KBM-7 (cell line): Measurements from ENCODE around the gene CCDC134.

Source experiments
- DNase-seq: peaks from one replicate; pipeline ENCODE4 v3.0.0-alpha.2; 2015
- in situ Hi-C: fragments of 300-500 bp; cut with MboI; formaldehyde crosslinking; loops from 2 replicates; pipeline ENCODE4 v1.14.3; 2020; ENCODE audit warnings: low sequenced_read_pairs, low pct_unique_long_range_greater_than_20kb, mixed read lengths

The CCDC134 gene

DNA sequence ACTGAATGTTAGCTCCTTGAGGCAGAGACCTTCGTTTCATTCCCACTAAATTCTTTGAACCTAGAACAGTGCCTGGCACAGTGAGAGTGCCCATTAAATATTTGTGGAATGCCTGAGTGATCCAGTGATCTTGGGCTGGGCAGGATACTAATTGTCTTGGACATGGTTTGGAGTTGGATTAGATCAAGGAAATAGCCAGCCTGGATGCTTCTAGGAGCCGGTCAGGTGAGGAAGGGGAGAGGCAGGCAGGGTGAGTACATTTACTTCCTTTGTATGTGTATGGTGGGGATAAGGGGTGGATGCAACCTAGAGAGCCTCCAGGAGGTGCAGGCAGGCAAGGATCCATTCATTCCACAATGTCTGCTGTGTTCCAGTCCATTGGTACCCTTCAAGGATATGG, 36.1 kb downstream of the CCDC134 start:
- in situ Hi-C loops, result no loop called here
- DNase-seq, result no peak

DNA sequence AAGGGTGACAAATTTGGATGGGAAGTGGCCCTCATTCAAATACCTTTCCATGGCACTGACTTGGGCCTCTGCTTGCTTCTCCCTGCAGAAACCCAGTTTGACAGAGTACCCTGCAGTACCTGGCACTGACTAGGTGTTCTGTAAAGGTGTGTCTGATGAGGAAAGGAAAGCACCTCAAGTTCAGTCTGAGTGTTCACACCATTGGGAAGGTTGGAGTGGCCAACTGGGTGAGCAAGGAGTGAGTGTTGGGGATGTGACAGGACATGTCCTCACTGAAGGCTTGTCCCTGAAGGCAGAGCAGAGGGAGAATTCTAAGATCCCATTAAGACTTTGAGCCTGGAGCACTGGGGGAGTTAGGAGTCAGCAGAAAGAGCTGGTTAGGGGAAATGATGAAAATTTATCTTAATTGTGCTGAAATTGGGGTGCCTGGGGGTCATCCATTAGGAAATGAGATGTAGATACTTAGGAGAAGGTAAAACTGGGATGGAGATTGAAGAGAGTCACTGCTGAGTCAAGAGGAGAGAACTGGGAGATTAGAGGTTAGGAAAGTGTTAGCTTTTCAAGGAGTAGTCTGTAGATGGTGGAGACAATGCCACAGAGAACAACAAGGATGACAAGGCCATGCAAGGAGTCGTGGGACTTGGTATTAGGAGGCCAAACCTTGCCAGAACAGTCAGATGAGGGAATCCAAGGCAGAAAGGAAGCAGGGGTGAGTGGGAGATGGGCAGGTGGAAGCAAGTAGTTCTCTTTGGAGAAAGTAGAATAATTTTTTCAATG, 38.6 kb downstream of the CCDC134 start:
- in situ Hi-C loops, result no loop called here

DNA sequence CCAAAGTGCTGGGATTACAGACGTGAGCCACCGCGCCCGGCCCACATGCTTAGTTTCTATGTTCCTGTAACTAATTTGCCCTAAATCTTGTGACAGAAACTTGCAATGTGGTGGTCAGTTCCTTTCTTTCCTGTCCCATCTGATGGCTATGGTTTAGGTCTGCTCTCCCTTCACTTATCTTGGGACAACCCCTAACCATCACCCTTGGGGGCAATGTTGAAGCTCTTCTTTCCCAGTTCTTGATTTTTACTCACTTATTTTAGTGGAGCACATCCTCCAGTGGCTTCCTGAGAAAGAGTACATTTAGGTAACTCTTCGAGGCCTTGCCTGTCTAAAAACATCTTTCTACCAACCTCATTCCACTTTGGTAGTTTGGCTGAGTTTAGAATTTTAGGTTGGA, 39.7 kb downstream of the CCDC134 start:
- no peak for DNase-seq

More for the DNA sequence above, 38.6 kb downstream of the CCDC134 start:
- no peak for DNase-seq

DNA sequence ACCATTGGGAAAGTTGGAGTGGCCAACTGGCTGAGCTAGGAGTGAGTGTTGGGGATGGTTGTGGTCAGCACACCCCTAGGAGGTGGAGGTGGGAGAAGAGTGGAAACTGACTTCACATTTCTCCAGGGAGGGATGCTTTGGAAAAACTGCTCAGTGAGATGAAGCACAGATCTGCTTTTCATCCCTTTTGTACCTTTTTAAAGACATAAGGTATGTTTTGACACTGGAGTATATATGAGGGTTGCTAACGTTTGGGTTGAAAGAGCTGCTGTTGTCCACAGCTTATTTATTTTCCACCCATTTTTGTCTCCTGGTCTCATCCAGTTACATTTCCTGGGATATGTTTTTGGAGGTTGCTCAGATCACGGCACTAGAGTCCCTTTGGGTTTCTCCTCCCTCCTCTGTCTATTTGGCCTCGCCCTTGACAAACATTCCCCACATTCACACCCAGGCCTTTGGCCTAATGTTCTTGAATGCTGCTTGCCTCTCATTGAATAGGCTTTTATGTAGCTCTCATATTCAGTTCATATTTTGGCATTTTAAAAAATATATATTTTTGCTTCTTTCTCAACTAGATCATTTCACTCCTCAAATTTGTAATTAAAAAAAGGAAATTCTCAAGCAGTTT, 40.7 kb downstream of the CCDC134 start:
- in situ Hi-C loops, result no loop called here
- no peak for DNase-seq

More for the DNA sequence above, 39.7 kb downstream of the CCDC134 start:
- in situ Hi-C loops, result no loop called here

DNA sequence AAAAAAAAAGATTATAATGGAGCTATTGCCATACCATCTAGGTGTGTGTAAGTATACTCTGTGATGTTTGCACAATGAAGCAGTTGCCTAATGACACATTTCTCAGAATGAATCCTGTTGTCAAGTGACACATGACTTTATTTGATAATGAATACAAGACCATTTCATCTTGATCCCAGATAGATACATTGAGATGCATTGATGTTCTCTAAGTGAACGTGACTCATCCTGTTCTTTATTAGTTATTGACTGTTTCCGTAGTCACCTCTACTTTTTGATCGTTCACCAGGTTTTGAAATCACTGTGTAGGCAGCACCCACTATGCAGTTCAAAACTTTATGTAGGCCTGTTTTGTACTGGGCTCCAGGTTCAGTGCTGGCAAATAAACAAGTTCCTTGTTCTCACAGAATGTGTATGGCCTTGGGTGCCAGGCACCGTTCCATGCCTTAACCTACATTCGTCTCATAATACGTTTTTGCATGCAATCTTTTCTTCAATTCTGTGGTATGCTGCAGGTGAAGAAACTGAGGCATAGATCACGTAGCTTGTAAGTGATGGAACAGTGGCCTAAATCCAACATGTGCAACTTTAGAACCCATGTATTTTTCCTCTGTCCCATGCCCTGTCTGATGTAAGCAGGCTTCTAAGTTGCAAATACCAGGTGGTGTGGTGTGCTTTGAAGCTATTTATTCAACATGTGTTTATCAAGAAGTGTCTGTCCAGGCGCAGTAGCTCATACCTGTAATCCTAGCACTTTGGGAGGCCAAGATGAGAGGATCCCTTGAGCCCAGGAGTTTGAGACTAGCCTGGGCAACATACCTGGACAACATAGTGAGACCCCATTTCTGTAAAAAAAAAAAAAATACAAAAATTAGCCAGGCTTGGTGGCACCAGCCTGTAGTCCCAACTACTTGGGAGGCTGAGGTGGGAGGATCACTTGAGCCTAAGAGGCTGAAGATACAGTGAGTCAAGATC, 42.8 kb downstream of the CCDC134 start:
- in situ Hi-C loops, result no loop called here

DNA sequence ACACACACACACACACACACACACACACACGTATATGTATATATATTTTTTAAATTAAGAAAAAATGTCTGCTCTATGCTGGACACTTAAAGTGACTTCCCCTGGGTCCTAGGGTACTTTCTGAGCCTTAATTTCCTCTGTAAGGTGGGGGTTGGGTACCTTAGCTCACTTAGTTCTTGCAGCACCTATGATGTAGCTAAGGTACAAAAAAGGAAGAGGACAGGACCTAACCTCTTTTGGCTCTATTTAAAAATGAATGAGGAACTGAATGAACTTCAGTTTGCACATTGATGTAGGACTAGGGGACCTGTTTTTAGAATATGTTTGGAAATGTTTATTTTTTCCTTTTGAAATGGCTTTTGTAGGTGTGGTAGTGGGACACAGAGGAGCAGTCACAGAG, 43.6 kb downstream of the CCDC134 start:
- DNase-seq, result no peak
- in situ Hi-C loops, result no loop called here

More for the DNA sequence above, 42.8 kb downstream of the CCDC134 start:
- no peak for DNase-seq

DNA sequence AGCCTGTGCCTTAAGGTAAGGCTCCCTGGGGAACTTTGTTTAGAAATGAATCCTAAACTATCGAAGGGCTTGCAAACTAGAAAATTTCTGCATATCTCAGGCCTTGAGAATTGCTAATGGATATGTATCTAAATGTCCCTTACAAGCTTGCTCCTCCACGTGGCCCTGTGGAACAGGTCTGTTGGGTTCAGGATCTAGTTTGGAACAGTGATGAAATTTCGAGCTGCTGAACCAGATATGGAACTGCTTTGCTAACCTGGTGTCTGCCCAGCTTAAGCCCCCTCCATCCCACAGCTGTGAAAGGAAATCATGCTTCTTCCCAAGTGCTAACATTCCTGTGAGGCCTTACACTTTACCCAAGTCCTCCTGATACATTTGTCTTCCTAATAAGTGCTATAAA, 44.0 kb downstream of the CCDC134 start:
- DNase-seq, result no peak
- in situ Hi-C loops, result no loop called here

DNA sequence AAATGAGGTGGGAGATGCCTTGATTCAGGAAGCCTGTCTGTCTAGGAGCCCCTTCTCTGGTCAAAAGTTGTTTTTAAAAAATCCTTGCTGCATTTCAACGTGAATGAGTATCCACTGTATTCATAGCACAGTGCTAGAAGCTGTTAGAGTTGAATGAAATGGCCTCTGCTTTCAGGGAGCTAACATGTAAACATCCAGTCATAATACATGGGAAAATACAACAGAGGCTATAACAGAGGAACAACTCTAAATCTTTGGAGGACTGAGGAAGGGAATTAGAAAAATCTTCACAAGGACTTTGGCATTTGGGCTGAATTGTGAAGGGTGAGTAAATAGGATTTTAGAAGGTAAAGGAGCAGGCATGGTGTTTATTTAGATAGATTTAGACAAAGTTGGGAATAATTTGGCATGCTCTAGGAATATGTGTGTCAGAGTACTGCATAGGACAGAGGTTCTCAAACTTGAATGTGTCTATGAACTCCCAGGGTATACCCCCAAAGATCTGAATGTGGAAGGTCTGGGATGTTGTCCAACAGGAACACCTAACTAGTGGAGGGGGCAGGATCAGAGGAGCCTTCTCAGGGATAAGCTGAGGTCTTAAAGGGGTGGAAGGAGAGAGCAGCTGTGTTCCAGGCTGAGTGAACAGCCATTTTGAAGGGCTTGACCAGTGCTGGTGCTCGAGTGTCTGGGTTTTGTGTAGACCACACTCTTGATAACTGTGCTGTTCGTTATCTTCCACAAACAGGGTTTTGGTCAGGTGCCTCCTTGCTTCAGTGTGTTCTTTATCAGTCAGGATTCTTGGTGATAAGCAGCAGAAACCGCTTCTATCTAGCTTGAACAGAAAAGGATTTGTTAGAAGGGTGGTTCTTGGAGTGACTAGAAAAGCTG, 45.1 kb downstream of the CCDC134 start:
- DNase-seq, result no peak
- in situ Hi-C loops, result no loop called here

DNA sequence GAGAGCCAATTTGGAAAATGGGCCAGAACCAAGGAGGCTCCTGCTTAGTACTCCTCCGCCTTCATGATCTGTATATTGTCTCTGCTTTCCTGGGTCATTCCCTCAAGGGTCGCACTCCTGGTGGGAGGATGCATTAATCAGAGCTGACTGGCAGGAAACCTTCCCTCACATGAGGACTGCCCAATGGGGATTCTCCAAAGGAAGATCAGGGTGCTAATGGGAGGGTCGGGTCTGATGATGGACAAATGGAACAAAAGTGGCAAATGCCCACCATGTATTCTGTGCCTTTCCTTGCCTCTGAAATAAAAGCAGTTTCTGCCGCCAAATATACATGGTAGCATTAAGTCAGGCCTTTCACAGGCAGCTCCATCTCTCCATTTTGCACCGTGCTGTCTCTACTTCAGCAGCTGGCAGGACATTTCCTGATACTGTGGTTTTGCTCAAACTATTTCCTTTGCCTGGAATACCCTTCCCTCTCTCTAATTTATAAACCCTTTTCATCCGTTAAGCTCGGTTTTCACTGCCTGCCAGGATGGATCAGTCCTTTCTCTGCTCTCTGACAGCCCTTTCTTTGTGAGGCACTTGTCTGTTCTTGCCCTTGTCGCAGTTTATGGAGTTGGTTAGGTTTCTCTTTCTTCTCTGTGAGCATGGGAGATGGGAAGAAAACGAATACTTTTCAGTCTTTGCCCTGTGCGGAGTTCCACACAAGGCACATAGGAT, 45.9 kb downstream of the CCDC134 start:
- in situ Hi-C loops, result no loop called here
- DNase-seq, result no peak

DNA sequence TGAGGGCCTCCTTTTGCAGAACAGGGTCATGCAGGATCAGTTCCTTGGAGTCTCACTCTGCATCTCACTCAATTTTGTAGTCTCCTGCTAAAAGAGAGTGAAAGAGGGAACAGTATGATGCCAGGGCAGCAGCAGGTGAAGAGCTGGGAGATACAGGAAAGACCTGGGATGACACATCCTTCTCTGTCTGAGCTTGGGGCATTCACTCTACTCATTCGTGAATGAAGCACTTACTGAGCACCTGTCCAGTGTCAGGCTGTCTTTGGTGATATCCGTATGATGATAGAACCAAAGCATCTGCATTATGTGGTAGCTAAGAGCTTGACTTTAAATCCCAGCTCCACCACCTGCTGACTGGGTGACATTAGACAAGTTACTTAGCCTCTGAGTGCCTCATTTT, 46.8 kb downstream of the CCDC134 start:
- no peak for DNase-seq
- in situ Hi-C loops, result no loop called here

DNA sequence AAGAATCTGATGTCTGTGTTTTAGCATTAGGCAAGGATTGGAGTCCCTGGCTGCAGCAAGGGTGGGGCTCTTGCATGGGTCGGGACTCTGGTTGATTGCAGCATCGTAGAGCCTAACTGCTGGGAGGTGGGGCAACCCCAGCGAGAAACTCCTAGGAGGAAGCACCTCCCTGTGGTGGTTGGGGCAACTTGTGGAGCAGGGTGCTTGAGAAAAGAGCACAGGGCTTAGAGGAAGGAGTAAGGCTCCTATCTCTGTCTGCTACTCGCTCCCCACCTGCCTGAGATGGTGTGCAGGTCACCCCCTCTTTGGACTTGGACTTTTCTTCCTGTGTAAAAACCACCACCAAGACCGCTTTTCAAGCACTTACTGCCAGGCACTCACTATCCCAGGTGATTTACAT, 48.0 kb downstream of the CCDC134 start:
- in situ Hi-C loops, result no loop called here

DNA sequence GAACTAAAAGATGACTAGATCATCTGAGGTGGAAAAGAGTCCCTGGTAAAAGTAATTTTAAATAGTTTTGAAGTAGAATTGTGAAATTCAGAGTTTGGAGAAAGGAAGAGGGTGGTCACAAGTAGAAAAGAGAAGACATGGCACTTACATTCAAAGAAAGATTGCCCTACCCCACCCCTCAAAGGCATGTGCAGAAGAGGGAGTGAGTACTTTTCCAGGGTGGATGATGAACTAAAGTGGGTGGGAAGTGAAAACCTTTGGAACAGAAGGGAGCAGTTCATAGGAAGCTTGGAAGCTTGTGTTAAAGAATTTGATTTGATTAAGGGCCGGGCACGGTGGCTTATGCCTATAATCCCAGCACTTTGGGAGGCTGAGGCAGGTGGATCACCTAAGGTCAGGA, 56.0 kb downstream of the CCDC134 start:
- in situ Hi-C loops, result no loop called here
- DNase-seq, result no peak

More for the DNA sequence above, 48.0 kb downstream of the CCDC134 start:
- peak; percentile 63 for DNase-seq

DNA sequence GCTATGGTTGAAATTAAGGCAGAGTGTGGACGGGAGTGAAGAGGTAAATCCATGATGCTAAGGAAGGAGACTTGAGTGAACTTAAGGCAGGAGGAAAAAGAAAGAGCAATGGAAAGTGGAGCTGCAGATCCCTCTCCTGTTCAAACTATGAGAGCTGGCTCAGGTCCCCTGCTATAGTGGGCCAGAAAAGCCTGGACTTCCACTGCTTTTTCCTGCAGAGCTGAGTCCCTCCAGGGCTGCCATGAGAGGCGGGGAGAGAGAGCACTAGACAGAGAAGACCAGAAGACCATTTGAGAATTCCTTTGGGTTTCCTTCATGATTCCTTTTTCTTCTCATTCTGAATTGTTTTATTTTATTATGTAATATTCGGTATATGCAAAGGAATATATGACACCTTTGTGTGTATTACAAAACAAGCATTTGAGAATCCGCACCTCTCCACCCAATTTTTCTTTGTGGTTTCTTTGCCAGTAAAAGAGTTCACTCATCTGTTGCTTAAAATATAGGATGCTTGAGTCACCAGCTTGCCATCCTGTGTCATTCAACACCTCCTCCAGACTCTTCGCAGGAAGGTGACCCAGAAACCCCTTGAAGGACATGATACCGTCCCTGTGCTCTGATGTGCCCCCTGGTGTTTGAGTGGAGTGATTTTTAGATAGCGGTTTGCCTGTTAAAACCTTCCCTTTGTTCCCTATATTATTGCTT, 56.8 kb downstream of the CCDC134 start:
- in situ Hi-C loops, result no loop called here
- peak; percentile 84 for DNase-seq

DNA sequence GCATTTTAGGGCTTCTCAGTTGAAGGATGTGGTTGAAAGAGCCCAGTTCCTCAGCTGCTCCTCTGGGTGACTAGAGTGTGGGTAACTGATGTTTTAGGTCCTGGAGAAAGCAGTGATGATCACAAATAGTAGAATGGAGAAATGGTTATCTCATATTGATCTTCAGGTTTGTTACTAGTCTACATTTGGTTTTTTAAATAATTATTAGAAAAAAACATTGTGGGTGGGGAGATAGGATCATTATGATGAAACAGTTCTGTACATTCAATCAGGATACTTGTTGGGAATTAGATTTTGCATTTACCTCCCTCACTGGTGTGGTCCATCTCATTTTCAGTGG, 57.4 kb downstream of the CCDC134 start:
- no peak for DNase-seq
- in situ Hi-C loops, result no loop called here

DNA sequence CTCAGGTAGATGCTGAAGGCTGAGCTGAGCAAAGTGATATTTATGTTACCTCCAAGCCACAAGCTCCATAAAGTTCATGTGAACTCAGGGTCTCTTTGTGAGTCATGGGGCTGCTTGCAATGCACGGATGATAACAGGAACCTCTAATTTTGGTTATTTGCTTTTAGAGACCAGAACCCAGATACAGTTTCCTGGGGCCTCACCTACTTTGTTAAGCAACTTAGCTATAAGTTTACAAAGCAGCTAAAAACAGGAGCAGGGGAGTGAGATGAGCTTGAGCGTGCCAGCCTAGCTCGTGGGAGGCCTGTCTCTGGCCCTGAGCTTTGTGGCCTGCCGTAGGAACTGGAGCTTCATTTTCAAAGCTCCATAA, 61.7 kb downstream of the CCDC134 start:
- peak; percentile 38 for DNase-seq
- in situ Hi-C loops, result no loop called here

DNA sequence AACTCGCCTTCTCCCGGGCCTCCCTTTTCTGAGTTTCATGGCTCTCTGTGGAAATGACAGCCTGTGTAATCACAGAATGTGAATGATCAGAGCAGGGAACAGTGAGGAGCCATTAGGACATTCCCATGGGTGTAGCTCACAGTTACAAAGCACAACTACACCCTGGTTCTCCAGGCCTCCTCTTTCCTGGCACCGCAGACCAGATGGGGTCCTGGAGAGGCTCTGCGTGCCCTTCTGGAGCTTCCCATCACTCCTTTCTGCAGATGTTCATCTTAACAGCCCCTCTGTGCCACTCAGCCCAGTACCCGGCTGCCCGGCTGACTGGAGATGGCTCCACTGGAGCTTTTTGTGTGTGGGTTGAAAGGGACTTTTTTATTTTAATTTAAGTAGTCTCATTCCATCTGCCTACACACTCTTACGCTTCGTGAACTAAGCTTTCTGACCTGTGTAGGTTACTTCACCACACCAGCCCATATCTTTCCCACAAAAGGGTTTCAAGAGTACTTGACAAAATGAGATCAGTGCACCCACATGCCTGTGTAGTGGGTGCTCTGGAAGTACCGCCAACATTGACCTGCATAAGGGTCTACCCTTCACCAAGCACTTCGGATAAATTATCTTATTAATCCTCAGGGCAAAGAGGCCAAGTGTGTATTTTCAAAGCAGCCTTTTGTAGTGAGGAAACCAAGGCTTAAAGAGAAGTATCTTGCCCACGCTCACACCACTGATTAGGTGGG, 62.2 kb downstream of the CCDC134 start:
- DNase-seq, result no peak
- in situ Hi-C loops, result no loop called here

DNA sequence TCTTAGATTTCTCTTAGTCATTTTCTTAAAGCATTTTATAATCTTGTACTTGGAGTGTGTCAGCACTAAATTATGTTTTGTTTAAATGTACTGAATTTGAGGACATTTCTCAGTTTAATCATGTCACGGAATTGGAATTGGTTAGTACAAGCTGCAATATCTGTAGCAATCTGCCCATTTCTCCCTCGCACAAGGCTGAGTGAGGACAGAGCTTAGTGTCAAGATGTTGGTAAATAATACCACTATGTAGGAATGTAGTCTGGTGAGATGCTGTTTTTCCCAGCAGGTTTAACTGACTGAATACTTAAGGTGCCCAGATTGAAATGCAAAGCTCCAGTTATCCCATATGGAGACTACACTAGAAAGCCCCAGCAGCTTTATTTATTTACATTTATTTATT, 63.0 kb downstream of the CCDC134 start:
- DNase-seq, result no peak
- in situ Hi-C loops, result no loop called here
